B cell (primary cell): ENCODE data around the gene RGS3. TPM values are rescaled to one million over a fixed set of nuclear protein-coding genes. Genes with fewer than 3 reads are reported as not detected.

ENCODE experiments used
- ATAC-seq: fragments of 200-7000 bp; cut with Tn5 transposase; one replicate; pipeline ENCODE4 v1.10.0; 2021; ENCODE audit warnings: low read depth, mild to moderate bottlenecking, moderate number of reproducible peaks, moderate library complexity
- CTCF ChIA-PET: fragments of 350-600 bp; sonication (Branson Sonifier 250); formaldehyde crosslinking; loops from one replicate; lab custom pipeline; 2021; ENCODE audit warnings: antibody characterized with exemption, inconsistent platforms; lab: Charles Lee
- POLR2A ChIA-PET: fragments of 350-600 bp; sonication (Branson Sonifier 250); formaldehyde crosslinking; loops from one replicate; lab custom pipeline; 2021; ENCODE audit warnings: antibody characterized with exemption; lab: Charles Lee
- DNase-seq: peaks from one replicate; pipeline ENCODE4 v3.0.0; 2013
- H2AFZ ChIP-seq: 2 replicates; pipeline ENCODE4 v1.6.1; 2012; ENCODE audit warnings: mild to moderate bottlenecking, low read depth, low read length; ENCODE audit not compliant: insufficient read depth, poor library complexity, severe bottlenecking
- H3K27ac ChIP-seq, 2 donors: 1 replicate in 1 of 2; 2 replicates in 1 of 2; pipeline ENCODE4 v1.5.1; 2012 to 2013; ENCODE audit warnings: low read length in 2 of 2, mild to moderate bottlenecking in 2 of 2, moderate library complexity in 1 of 2
- H3K27me3 ChIP-seq, 4 experiments: fragments of 200-600 bp in 1 of 4; sonication (generic) in 1 of 4; replicated peaks in 1 of 4; 1 replicate in 2 of 4; 2 replicates in 2 of 4; pipeline versions ENCODE4 v1.6.1 to v1.7.0; 2013 to 2016; ENCODE audit warnings: low read length in 3 of 4, mild to moderate bottlenecking in 2 of 4, mixed read lengths in 1 of 4, moderate library complexity in 1 of 4; ENCODE audit not compliant: insufficient read depth in 4 of 4, control insufficient read depth in 3 of 4; ENCODE audit errors: control extremely low read depth in 1 of 4
- H3K36me3 ChIP-seq, 2 experiments: replicated peaks in 1 of 2; 1 replicate in 1 of 2; 2 replicates in 1 of 2; pipeline versions ENCODE4 v1.6.1 to v1.7.1; 2013; ENCODE audit warnings: low read length in 1 of 2; ENCODE audit not compliant: insufficient read depth in 2 of 2, control insufficient read depth in 1 of 2; ENCODE audit errors: control extremely low read depth in 1 of 2, extremely low read depth in 1 of 2
- H3K4me1 ChIP-seq, 2 donors: fragments of 200-600 bp in 1 of 2; sonication (generic) in 1 of 2; 1 replicate in 1 of 2; 2 replicates in 1 of 2; pipeline versions ENCODE4 v1.5.1 to v1.6.1; 2013 to 2017; ENCODE audit warnings: low read length in 2 of 2; ENCODE audit not compliant: control insufficient read depth in 2 of 2, insufficient read depth in 2 of 2
- H3K4me2 ChIP-seq: replicated peaks from 2 replicates; pipeline ENCODE3; 2012; ENCODE audit warnings: mild to moderate bottlenecking, low read depth, low read length; ENCODE audit not compliant: poor library complexity, severe bottlenecking
- H3K4me3 ChIP-seq, 5 experiments: fragments of 200-600 bp in 1 of 5; sonication (generic) in 1 of 5; 1 replicate in 3 of 5; 2 replicates in 2 of 5; pipeline versions ENCODE4 v1.5.1 to v1.7.0; 2011 to 2016; ENCODE audit warnings: low read length in 4 of 5, mild to moderate bottlenecking in 4 of 5, low read depth in 2 of 5, control low read depth in 1 of 5, moderate library complexity in 1 of 5; ENCODE audit not compliant: insufficient read depth in 1 of 5; ENCODE audit errors: control extremely low read depth in 1 of 5, extremely low read depth in 1 of 5
- H3K79me2 ChIP-seq: fragments of 200-600 bp; sonication (generic); one replicate; pipeline ENCODE4 v1.6.0; 2016; ENCODE audit warnings: low read length; ENCODE audit not compliant: control insufficient read depth, insufficient read depth
- H3K9ac ChIP-seq: fragments of 200-600 bp; sonication (generic); 2 replicates; pipeline ENCODE4 v1.6.1; 2017; ENCODE audit warnings: mild to moderate bottlenecking, low read length, moderate library complexity
- H3K9me3 ChIP-seq, 3 donors: one replicate each; pipeline versions ENCODE4 v1.6.1 to v1.7.1; 2013; ENCODE audit warnings: low read length in 2 of 3; ENCODE audit not compliant: control insufficient read depth in 2 of 3, insufficient read depth in 1 of 3; ENCODE audit errors: control extremely low read depth in 1 of 3
- H4K20me1 ChIP-seq: 2 replicates; pipeline ENCODE4 v1.6.0; 2012; ENCODE audit warnings: mild to moderate bottlenecking, low read length; ENCODE audit not compliant: insufficient read depth, control insufficient read depth, poor library complexity, severe bottlenecking
- H3K27ac Mint-ChIP-seq: one replicate; pipeline ENCODE4 v1.8.0; 2021; ENCODE audit warnings: mixed read lengths
- H3K27me3 Mint-ChIP-seq: one replicate; pipeline ENCODE4 v1.8.0; 2021; ENCODE audit warnings: mixed read lengths
- H3K4me1 Mint-ChIP-seq: one replicate; pipeline ENCODE4 v1.8.0; 2021; ENCODE audit warnings: mixed read lengths
- H3K4me3 Mint-ChIP-seq: one replicate; pipeline ENCODE4 v1.8.0; 2021; ENCODE audit warnings: mixed read lengths
- H3K9me3 Mint-ChIP-seq: one replicate; pipeline ENCODE4 v1.8.0; 2022; ENCODE audit warnings: mixed read lengths; ENCODE audit not compliant: insufficient read depth
- CTCF ChIP-seq: fragments of 200-600 bp; IDR thresholded peaks from one replicate; pipeline ENCODE4 v1.8.0; 2022; ENCODE audit warnings: antibody characterized with exemption, mild to moderate bottlenecking
- EZH2 ChIP-seq: IDR thresholded peaks from 2 replicates; pipeline ENCODE4 v1.6.1; 2012; ENCODE audit warnings: borderline replicate concordance, low read depth, mild to moderate bottlenecking, moderate library complexity, low read length; ENCODE audit not compliant: insufficient read depth, poor library complexity, severe bottlenecking
- WGBS: methylation state at CpG from one replicate; pipeline ENCODE4 v1.1.5; 2013; ENCODE audit warnings: missing lambda C conversion rate; ENCODE audit not compliant: insufficient coverage; 5-methylcytosine and 5-hydroxymethylcytosine counted together
- intact Hi-C: fragments of 100-400 bp; cut with micrococcal nuclease; formaldehyde crosslinking; loops from one replicate; pipeline ENCODE4 v1.10.0; 2022
- polyA plus RNA-seq: library from polyadenylated mRNA; depleted of rRNA; stranded (reverse); fragments of >200 nt; gene quantifications from 2 replicates; pipeline ENCODE4 v1.2.3, GENCODE V29; 2012
- total RNA-seq, 2 donors: library from RNA; stranded (reverse); fragments of 120-200 nt in 1 of 2; gene quantifications; 1 replicate in 1 of 2; 2 replicates in 1 of 2; pipeline versions ENCODE4 v1.2.3 to v1.2.4, GENCODE V29; 2013 to 2022

Gene RGS3
- total and polyA plus RNA-seq, 2 donors (not counting 1 experiment from before 2014, with no cell fraction given): 12.0 to 15.6 TPM

GRCh38 chr9:113479174-113479621, 15.7 kb downstream of the RGS3 start:
- TF ChIP-seq EZH2 (no peak), CTCF (no peak)
- Histone ChIP-seq H4K20me1 (no peaks in the 10 kb centered on the region), H3K27me3 (no peaks in the 10 kb centered on the region), H3K4me1 (no peaks in the 10 kb centered on the region), H3K4me2 (no peak overlapping the region), H3K4me3 (no peak overlapping the region), H2AFZ (no peak overlapping the region), H3K9me3 (no peaks in the 10 kb centered on the region), H3K27ac (no peak overlapping the region), H3K79me2 (no peaks in the 10 kb centered on the region), H3K36me3 (no peaks in the 10 kb centered on the region), H3K9ac (no peak overlapping the region)
- no peak overlapping the region for H3K27ac Mint-ChIP-seq
- ChIA-PET CTCF (interaction anchor here (0.6 kb wide), 2 partner anchors 11 to 1867 kb away, joined by 3 to 4 read pairs; no protein-coding TSS in a partner anchor), POLR2A (no interaction called here)
- H3K4me1 Mint-ChIP-seq: no peaks in the 10 kb centered on the region
- DNase-seq (no peak), ATAC-seq (no peak)
- WGBS: 81% methylated on average over 6 of the region's 7 CpGs
- H3K4me3 Mint-ChIP-seq: no peak overlapping the region
- intact Hi-C loops: no loop called here
- peaks cover 19% of the 10 kb centered on the region for H3K27me3 Mint-ChIP-seq
- no peaks in the 10 kb centered on the region for H3K9me3 Mint-ChIP-seq

GRCh38 chr9:113480612-113481011, 17.1 kb downstream of the RGS3 start:
- Histone ChIP-seq H3K79me2 (no peaks in the 10 kb centered on the region), H3K4me3 (no peak overlapping the region), H3K27me3 (no peaks in the 10 kb centered on the region), H3K9ac (no peak overlapping the region), H2AFZ (no peak overlapping the region), H3K4me1 (no peaks in the 10 kb centered on the region), H3K27ac (no peak overlapping the region), H3K4me2 (no peak overlapping the region), H4K20me1 (no peaks in the 10 kb centered on the region), H3K36me3 (no peaks in the 10 kb centered on the region), H3K9me3 (no peaks in the 10 kb centered on the region)
- POLR2A ChIA-PET: no interaction called here
- WGBS: 99% methylated on average over 4 of the region's 4 CpGs
- H3K27me3 Mint-ChIP-seq: peaks cover 15% of the 10 kb centered on the region
- no peak for DNase-seq
- no peaks in the 10 kb centered on the region for H3K9me3 Mint-ChIP-seq
- no peak overlapping the region for H3K4me3 Mint-ChIP-seq
- no peak for TF ChIP-seq EZH2
- TF ChIP-seq CTCF: no peak
- intact Hi-C loops: no loop called here
- CTCF ChIA-PET: interaction anchor here (0.9 kb wide), 1 partner anchor 29 kb away, joined by 3 read pairs; no protein-coding TSS in a partner anchor
- no peak for ATAC-seq
- H3K4me1 Mint-ChIP-seq: peaks cover 1% of the 10 kb centered on the region
- H3K27ac Mint-ChIP-seq: no peak overlapping the region
